ENCODE results near the gene XYLT1. TPM values are rescaled to one million over a fixed set of nuclear protein-coding genes. Genes with fewer than 3 reads are reported as not detected.

The XYLT1 gene
- total RNA-seq, 1 experiment from 2014 or later = under 0.01 TPM

GRCh38 chr16:17435318-17435717 lies 35.4 kb downstream of the XYLT1 start:
- no peak overlapping the region for H3K4me3 ChIP-seq
- no peaks in the 10 kb centered on the region for H3K27me3 ChIP-seq
- H3K36me3 ChIP-seq = no peaks in the 10 kb centered on the region
- no peak for DNase-seq
- H3K27ac ChIP-seq = no peak overlapping the region
- H3K4me1 ChIP-seq = no peaks in the 10 kb centered on the region
- no peaks in the 10 kb centered on the region for H3K9me3 ChIP-seq (replicated peaks)

- H3K4me3 ChIP-seq = no peak overlapping the region
- no peaks in the 10 kb centered on the region for H3K27me3 ChIP-seq
- no peaks in the 10 kb centered on the region for H3K9me3 ChIP-seq (replicated peaks)
- H3K27ac ChIP-seq = no peak overlapping the region
- no peaks in the 10 kb centered on the region for H3K4me1 ChIP-seq
- no peak for DNase-seq
- H3K36me3 ChIP-seq = no peaks in the 10 kb centered on the region
Observed at GRCh38 chr16:17433577-17434451, 36.9 kb downstream of the XYLT1 start.

GRCh38 chr16:17432901-17433576 lies 37.7 kb downstream of the XYLT1 start:
- DNase-seq = no peak
- Histone ChIP-seq H3K27me3 (no peaks in the 10 kb centered on the region), H3K36me3 (no peaks in the 10 kb centered on the region), H3K4me3 (no peak overlapping the region), H3K9me3 (replicated peaks) (no peaks in the 10 kb centered on the region), H3K27ac (no peak overlapping the region), H3K4me1 (no peaks in the 10 kb centered on the region)

GRCh38 chr16:17431968-17432625 lies 38.7 kb downstream of the XYLT1 start:
- Histone ChIP-seq H3K4me1 (no peaks in the 10 kb centered on the region), H3K27me3 (no peaks in the 10 kb centered on the region), H3K4me3 (no peak overlapping the region), H3K9me3 (replicated peaks) (no peaks in the 10 kb centered on the region), H3K27ac (no peak overlapping the region), H3K36me3 (no peaks in the 10 kb centered on the region)
- DNase-seq = no peak

- no peaks in the 10 kb centered on the region for H3K4me1 ChIP-seq
- DNase-seq = no peak
- no peaks in the 10 kb centered on the region for H3K36me3 ChIP-seq
- H3K27me3 ChIP-seq = no peaks in the 10 kb centered on the region
- H3K9me3 ChIP-seq (replicated peaks) = no peaks in the 10 kb centered on the region
- no peak overlapping the region for H3K4me3 ChIP-seq
- no peak overlapping the region for H3K27ac ChIP-seq
Observed at GRCh38 chr16:17431012-17431411, 39.7 kb downstream of the XYLT1 start.

- Histone ChIP-seq H3K27me3 (no peaks in the 10 kb centered on the region), H3K9me3 (replicated peaks) (no peaks in the 10 kb centered on the region), H3K27ac (no peak overlapping the region), H3K36me3 (no peaks in the 10 kb centered on the region), H3K4me1 (no peaks in the 10 kb centered on the region), H3K4me3 (no peak overlapping the region)
- DNase-seq = no peak
Observed at GRCh38 chr16:17426451-17426850, 44.3 kb downstream of the XYLT1 start.

- H3K4me1 ChIP-seq = no peaks in the 10 kb centered on the region
- H3K27ac ChIP-seq = no peak overlapping the region
- H3K27me3 ChIP-seq = no peaks in the 10 kb centered on the region
- no peak overlapping the region for H3K4me3 ChIP-seq
- no peak for DNase-seq
- H3K9me3 ChIP-seq (replicated peaks) = no peaks in the 10 kb centered on the region
- H3K36me3 ChIP-seq = no peaks in the 10 kb centered on the region
Observed at GRCh38 chr16:17424771-17425170, 46.0 kb downstream of the XYLT1 start.

GRCh38 chr16:17423221-17423620 lies 47.5 kb downstream of the XYLT1 start:
- H3K27ac ChIP-seq = no peak overlapping the region

GRCh38 chr16:17420816-17421215 lies 49.9 kb downstream of the XYLT1 start:
- Histone ChIP-seq H3K4me3 (no peak overlapping the region), H3K36me3 (no peaks in the 10 kb centered on the region), H3K9me3 (replicated peaks) (no peaks in the 10 kb centered on the region), H3K27me3 (no peaks in the 10 kb centered on the region), H3K27ac (no peak overlapping the region), H3K4me1 (no peaks in the 10 kb centered on the region)
- DNase-seq = no peak

More at GRCh38 chr16:17423221-17423620, 47.5 kb downstream of the XYLT1 start:
- no peaks in the 10 kb centered on the region for H3K36me3 ChIP-seq
- no peak for DNase-seq
- no peak overlapping the region for H3K4me3 ChIP-seq
- H3K9me3 ChIP-seq (replicated peaks) = no peaks in the 10 kb centered on the region
- no peaks in the 10 kb centered on the region for H3K4me1 ChIP-seq
- no peaks in the 10 kb centered on the region for H3K27me3 ChIP-seq

GRCh38 chr16:17419266-17419665 lies 51.5 kb downstream of the XYLT1 start:
- H3K4me1 ChIP-seq = no peaks in the 10 kb centered on the region
- no peak overlapping the region for H3K27ac ChIP-seq
- H3K9me3 ChIP-seq (replicated peaks) = no peaks in the 10 kb centered on the region
- H3K27me3 ChIP-seq = no peaks in the 10 kb centered on the region
- DNase-seq = no peak
- H3K36me3 ChIP-seq = no peaks in the 10 kb centered on the region
- H3K4me3 ChIP-seq = no peak overlapping the region

- no peaks in the 10 kb centered on the region for H3K36me3 ChIP-seq
- no peaks in the 10 kb centered on the region for H3K9me3 ChIP-seq (replicated peaks)
- H3K4me3 ChIP-seq = no peak overlapping the region
- no peaks in the 10 kb centered on the region for H3K4me1 ChIP-seq
- DNase-seq = no peak
- H3K27me3 ChIP-seq = no peaks in the 10 kb centered on the region
- H3K27ac ChIP-seq = no peak overlapping the region
Observed at GRCh38 chr16:17417740-17418139, 53.0 kb downstream of the XYLT1 start.

GRCh38 chr16:17416461-17417311 lies 54.1 kb downstream of the XYLT1 start:
- H3K27me3 ChIP-seq = no peaks in the 10 kb centered on the region
- H3K4me1 ChIP-seq = no peaks in the 10 kb centered on the region
- no peak overlapping the region for H3K27ac ChIP-seq
- DNase-seq = no peak
- no peak overlapping the region for H3K4me3 ChIP-seq
- no peaks in the 10 kb centered on the region for H3K36me3 ChIP-seq
- H3K9me3 ChIP-seq (replicated peaks) = no peaks in the 10 kb centered on the region

- no peaks in the 10 kb centered on the region for H3K9me3 ChIP-seq (replicated peaks)
- H3K4me1 ChIP-seq = no peaks in the 10 kb centered on the region
- DNase-seq = no peak
- H3K27me3 ChIP-seq = no peaks in the 10 kb centered on the region
- H3K36me3 ChIP-seq = no peaks in the 10 kb centered on the region
- no peak overlapping the region for H3K4me3 ChIP-seq
- no peak overlapping the region for H3K27ac ChIP-seq
Observed at GRCh38 chr16:17414916-17415315, 55.8 kb downstream of the XYLT1 start.

GRCh38 chr16:17414421-17414820 lies 56.3 kb downstream of the XYLT1 start:
- H3K4me3 ChIP-seq = no peak overlapping the region
- H3K27me3 ChIP-seq = no peaks in the 10 kb centered on the region
- H3K36me3 ChIP-seq = no peaks in the 10 kb centered on the region
- H3K9me3 ChIP-seq (replicated peaks) = no peaks in the 10 kb centered on the region
- H3K4me1 ChIP-seq = no peaks in the 10 kb centered on the region
- H3K27ac ChIP-seq = no peak overlapping the region
- no peak for DNase-seq
